Ramos (cell line): Measurements from ENCODE around the gene DMKN.

Experiments used
- in situ Hi-C: fragments of 300-500 bp; cut with MboI; formaldehyde crosslinking; loops from one replicate; pipeline ENCODE4 v1.14.3; 2022; ENCODE audit warnings: low sequenced_read_pairs; ENCODE audit not compliant: unreplicated experiment

Gene DMKN

DNA sequence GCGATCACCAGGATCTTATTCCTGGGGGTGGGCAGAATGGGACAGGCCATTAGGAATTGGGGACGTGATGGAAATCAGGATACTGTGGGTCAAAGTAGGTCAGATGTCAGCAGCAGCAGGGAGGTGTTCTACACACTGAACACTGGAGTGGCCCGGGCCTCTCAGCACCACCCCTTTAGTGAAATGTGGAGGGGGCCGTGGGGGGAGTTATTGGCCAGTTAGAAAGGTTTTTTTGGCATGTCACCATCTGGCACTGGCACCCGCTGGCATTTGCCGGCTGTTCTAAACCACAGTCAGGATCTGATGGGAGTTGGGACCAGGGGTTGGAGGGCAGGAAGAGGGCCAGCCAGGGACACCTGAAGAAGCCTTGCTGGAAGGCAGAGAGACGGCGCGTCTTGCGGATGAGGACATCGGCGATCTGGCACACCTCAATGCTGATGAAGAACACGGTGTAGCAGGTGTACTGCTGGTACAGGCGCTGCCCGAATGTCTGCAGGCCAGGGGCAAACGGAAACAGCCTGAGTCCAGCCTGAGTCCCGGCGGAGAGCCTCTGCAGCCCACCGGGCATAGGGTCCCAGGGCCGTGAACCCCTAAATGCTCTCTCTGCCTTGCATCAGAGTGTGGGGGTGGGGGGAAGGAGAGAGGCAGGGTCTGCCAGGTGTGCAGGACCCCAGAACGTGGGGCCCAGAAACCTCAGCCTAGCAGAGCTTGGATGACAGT, 37.8 kb upstream of the DMKN start:
- in situ Hi-C loops: no loop called here

DNA sequence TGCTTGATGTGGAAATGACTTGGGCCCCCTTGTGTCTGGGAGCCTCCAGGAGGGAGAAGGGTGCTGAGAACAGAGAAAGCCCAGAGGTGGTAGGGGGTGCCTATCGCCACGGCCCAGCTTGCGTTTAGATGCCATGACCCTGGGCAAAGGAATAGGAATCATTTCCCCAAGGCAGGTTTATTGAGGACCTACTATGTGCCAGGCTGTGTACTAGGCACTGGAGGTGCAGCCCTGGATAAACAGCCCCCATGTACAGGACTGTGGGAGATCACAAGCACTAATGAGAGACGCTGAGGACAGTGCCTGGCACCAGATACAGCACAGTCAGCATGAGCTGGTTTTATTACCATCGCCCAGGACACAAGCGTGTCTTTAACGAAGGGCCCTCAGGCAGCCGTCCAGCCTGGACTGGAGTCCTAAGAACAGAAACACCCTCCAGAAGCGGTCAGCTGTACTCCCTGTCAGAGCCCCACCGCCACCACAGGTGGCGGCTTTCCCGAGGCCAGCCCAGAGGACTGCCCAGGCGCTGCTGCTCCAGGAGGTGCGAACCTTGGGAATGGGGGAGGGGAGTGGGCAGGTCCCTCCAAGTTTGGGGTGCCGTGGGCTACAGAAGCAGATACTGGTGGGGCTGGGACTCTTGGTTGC, 36.6 kb upstream of the DMKN start:
- in situ Hi-C loops: no loop called here

DNA sequence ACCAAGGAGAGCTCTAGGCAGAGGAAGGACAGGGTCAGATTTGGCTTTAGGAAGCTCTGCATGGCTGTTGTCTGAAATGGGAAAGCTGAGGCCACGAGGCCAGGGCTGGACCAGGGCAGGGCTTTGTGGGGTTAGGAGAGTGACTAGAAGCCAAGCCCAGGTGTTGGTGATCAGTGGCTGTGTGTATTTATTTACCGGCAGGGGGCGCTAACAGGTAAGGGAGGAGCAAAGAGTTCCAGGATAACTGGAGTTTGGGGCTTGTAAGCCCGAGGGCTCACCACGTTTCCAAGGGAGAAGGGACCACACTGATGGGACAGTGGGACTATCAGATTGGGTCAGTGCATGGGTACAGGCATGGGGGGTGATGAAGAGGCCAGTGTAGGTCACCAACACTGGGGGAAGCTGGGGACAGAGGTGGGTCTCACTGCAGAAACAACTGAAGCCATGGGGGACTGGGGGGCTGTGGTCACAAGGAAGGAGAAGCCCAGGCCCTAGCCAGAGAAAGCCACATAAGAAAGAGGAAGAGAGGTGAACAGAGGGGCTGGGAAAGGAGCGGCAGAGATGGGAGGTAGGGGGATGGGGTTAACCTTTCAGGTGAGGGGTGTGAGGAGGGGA, 35.8 kb upstream of the DMKN start:
- in situ Hi-C loops: no loop called here

DNA sequence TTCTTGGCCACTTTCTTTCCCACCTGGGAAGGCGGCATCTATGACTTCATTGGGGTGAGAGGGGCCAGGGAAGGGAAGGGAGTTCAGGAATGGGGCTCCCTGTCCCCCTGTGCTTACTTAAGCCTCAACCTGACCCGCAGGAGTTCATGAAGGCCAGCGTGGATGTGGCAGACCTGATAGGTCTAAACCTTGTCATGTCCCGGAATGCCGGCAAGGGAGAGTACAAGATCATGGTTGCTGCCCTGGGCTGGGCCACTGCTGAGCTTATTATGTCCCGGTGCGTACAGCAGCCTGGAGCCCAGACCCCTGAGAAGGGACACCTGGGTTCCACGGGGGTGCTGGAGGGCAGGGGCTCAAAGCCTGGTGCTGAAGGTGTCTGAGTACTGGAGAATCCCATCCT, 33.1 kb upstream of the DMKN start:
- in situ Hi-C loops: no loop called here

DNA sequence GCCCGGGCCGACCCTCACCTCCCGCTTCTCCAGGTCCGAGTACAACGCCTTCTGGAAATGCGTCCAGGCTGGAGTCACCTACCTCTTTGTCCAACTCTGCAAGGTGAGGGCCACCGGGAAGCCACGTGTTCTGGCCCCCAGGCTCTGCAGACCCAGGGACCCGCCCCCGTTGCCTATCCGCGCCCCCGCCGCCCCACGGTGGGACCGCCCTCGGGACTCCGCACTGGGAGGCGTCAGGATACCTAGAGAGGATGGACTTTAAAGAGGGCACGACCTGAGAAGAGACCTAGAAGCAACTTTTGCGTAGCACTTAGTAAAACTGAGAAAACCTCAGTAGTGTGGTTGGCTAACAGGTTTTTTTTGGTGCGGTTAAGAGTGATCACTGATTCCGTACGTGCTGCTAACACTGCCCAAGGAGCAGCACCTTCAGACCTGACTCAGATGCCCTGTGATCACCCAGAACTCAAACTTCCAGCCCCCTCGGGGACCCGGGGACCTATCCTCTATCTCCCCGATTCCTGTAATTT, 32.5 kb upstream of the DMKN start:
- in situ Hi-C loops: no loop called here

DNA sequence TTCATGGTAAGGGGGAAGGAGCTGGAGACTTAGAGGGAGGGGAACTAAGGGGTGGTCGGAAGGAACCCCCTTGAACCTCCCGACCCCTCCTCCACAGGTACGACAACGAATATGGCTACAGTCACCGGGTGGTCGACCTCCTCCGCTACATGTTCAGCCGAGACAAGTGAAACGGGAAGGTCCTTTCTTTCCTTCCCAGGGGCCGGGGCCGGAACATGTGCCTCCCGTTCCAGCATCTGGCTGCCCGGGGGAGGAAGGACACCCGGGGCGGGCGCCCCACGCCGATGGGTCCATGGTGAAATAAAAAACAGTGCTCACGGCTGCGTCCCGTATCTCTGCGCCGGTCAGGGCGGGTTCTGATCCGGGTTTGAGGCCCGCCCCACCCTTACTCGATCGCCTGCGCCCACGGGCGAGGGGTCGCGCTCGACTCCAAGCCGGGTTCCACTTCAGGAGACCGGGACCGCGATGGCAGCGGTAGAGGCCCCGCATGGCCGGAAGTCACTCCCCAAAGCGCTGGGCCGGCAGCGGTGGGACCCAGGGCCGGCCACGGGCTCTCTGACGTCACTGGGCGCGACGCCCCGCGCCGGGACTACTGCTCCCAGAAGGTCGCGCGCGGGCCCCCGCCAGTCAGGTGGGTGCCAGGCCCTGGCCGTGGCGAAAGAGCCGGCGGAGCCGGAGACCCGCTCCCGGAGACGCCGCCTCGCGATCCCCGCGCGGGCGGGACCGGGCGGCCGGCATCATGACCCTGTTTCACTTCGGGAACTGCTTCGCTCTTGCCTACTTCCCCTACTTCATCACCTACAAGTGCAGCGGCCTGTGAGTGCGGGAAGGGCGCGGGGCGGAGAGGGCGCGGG, 31.8 kb upstream of the DMKN start, which contains the start of gene TMEM147:
TMEM147 (plus strand) TSS at position 626 of the 854 bp plus-strand sequence; CDS start at position 740, 114 bp downstream.
- in situ Hi-C loops: no loop called here

DNA sequence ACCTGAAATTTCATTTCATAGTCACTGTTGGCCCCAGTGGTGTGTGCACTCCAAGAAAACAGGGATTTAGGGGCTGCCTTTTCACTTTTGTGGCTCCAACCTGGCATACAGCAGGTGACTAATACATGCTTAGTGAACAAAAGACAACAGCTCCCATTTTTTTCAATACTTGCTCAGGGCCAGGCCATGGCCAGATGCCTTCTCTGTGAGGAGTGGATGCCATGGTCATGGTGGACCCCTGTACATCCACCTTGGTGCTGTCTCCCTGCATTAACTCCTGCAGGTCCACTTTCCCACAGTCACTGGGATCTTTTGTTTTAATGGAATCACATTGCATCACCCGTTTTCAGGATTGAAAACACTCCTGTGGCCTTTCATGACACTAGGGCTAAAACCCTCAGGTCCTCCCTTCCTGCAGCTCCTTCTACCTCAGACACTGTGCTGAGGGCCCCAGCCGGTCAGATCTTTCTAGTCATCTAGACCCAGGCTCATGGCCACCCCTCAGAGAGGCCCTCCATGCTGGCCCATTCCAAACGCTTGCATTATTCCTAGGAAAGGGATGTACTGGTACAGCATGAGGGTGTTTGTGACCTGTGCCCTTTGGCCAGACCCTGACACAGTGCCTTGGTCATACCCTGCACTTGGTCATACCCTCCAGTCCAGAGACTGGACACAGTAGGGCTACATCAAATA, 30.8 kb upstream of the DMKN start:
- in situ Hi-C loops: no loop called here

DNA sequence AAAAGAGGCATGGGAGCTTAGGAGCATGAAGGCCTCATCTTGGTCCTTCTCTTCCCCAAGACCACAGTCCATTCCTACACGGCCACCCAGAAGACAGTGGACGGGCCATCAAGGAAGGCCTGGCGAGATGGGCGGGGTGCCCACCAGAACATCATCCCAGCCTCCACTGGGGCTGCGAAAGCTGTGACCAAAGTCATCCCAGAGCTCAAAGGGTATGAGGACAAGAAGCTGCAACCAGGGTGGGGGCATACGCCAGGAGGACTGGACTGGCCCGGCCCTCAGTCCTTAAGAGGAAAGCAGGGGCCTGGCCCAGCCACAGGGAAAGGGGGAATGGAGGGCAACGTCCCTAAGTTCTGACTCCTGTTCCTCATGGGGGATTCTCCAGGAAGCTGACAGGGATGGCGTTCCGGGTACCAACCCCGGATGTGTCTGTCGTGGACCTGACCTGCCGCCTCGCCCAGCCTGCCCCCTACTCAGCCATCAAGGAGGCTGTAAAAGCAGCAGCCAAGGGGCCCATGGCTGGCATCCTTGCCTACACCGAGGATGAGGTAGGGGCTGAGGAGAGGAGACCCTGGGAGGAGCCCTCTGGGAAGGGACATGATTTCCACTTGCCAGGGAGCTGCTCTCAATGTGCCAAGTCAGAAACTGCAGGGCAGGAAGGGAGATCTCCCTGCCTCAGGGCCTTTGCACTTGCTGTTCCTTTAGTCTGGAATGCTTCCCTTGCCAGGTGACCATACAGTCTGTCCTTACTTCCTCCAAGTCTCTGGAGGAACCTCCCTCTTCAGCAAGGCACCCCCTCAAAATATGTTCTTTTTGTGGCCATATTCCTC, 30.0 kb upstream of the DMKN start:
- in situ Hi-C loops: no loop called here

DNA sequence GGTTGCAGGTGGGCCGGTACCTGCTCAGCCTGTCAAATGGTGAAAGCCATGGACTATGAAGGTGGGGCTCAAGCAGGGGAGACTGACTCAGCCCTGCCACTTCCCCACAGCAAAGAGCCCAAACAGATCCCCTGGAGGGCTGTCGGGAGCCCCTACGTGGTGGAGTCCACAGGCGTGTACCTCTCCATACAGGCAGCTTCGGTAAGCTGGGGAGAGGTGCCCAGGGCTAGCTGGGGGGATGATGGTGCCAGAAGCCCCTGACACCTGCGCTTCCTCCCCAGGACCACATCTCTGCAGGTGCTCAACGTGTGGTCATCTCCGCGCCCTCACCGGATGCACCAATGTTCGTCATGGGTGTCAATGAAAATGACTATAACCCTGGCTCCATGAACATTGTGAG, 28.8 kb upstream of the DMKN start:
- in situ Hi-C loops: no loop called here

DNA sequence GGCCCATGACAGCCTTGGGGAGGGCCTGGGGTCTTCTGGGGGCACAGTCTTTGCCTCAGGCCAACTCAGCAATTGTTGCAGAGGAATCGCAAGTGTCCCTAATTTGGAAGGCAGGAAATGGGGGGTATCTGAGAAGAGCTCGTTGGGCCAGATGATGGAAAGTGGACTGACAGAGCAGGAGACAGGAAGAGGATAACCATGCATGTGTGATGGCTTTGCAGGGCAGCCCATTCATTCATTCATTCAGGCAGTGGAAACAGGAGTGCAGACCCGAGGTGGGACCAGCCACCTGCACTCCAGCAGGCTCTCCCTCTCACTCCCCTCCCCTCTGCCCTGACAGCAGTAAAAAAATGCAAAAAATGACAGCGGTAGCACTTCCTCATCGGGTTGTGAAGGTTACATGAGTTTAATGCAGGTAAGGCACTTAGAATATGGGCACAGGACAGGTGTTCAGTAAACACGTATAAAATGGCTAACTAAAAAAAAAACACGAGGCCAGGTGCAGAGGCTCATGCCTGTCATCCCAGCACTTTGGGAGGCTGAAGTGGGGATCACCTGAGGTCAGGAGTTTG, 27.0 kb upstream of the DMKN start:
- in situ Hi-C loops: no loop called here

DNA sequence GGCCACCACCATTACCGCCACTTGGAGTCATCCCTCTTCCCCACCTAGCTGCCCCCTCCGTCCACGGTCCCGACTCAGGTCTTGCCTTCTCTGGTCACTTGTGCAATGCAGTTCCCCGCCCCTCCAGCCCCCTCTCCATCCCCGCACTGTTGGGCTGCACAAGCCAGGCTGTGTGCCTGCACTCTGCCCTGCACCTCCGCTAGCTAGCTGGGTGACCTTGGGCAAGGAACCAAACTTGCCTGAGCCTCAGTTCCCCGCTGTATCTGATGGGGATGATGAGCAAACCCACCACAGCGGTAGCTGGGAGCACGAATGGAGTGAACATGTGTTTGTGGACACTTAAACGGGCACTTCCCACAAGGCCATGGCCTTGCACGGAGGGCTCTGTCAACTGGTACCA, 26.4 kb upstream of the DMKN start:
- in situ Hi-C loops: no loop called here

DNA sequence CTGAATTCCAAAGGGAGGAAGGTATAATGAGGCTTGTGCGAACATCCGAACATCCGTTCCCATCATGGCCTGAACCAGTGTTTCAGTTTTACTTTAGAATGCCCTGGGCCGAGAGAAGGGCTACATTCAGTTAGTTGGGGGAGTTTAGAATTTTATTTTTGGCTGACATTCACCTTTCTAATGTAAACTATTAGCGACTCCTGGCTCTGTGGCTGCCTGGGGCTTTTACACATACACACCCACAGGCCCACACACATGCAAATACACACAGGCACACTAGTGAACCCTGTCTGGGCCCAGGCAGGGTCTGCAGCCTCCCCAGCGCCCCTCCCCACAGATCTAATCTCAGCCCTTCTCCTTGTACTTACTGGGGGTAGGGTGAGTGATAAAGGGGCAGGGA, 25.9 kb upstream of the DMKN start:
- in situ Hi-C loops: no loop called here

DNA sequence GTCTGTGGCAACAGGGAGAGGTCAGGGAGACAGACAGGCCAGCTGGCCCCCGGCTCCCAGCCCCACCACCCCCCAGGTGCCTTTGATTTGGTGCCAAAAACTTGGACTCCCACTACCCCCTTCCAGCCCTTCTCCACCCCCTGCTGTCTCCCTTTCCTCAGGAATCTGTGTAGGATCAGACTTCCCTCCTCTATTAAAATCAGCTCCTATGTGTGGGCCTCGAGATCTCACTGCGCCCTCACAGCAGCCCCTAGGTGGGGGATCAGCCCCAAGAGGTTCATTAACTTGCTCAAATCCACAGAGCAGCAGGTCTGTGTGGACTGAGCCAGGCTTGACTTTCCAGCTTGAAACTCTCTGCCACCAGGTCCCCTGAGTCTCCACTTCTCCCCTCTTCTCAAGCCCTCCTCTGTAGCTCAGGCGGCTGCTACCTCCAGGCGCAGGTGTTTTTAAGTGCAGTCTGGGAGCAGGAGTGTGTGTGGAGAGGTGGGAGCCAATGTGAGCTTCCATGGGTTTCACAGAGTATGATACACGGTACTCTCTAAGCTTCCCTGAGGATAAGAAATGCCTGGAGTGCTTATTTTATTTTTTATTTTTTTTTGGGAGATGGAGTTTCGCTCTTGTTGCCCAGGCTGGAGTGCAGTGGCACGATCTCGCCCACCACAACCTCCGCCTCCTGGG, 21.5 kb upstream of the DMKN start:
- in situ Hi-C loops: no loop called here

DNA sequence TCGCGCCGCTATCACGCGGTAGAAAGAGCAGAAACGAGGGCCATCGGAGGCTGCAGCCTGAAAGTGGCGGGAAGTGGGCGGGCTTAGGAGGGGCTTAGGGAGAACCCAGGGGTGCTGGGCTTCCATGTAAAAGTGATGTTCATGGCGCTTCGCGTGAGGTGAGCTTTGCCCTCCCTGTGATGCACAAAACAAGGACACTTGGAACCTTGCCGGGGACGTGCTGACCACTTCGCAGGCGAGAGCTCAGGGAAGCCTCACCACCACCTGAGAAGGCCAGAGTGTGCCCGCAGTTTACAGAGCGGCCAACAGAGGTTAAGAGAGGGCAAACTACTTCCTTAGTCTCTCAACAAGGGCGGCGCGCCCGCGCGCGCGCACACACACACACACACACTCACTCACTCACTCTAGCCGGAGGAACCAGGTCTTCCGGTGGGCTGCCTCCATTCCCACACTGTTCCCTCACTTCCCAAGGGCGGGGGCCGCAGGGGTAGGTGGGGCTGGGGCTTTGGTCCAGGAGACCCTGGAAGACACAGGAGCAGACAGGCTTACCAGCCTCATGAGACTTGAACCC, 20.5 kb upstream of the DMKN start:
- in situ Hi-C loops: no loop called here

DNA sequence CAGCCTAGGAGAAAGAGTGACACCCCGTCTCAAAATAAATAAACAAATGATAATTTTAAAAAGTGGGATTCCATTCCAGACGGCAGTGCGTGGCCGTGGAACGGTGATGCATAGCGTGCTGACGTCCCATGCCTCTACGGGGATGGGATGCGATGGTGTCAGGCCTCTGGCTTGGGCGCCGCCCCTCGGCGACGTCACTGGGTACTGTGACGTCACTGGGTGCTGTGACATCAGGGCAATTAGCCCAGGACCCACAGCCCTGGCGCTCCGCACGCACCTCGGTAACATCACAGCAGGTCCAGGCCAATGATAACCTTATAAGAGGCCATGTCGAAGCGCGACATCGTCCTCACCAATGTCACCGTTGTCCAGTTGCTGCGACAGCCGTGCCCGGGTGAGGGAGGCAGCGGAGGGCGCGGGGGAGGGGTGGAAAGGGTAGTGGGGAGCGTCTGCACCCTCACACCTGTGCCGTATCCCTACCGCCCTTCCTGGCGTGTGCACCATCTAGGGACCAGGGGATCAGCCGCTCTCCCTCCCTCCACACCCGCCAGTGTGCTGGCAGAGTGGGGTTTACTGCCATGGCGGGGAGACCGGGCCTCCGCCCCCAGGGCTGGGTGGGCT, 19.9 kb upstream of the DMKN start, which contains the start of gene GAPDHS:
GAPDHS (plus strand) TSS at position 256 of the 621 bp plus-strand sequence; CDS start at position 328, 72 bp downstream.
- in situ Hi-C loops: no loop called here

DNA sequence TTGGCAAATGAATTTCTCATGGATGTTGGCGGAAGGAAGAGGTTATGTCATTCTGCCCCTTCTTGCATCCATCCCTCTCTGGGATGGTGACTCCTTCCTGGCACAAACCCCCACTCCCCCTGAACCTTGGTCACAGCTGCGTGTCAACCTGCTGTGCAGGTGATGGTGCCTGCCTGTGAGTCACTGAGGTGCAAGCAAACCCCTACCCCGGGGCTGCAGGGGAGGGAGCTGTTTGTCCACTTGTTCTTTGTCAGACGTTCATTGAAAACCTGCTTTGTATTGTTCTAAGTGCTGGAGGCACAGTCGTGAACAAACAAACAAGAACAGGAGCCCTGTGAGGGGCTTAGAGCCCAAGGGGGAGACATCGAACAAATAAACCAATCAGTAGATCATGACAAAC, 17.8 kb upstream of the DMKN start:
- in situ Hi-C loops: no loop called here
